ENCODE measurements around the gene DDX1. TPM values are rescaled to one million over a fixed set of nuclear protein-coding genes. Genes with fewer than 3 reads are reported as not detected.

Gene DDX1
- total RNA-seq, 1 donor, result 120 TPM

DNA sequence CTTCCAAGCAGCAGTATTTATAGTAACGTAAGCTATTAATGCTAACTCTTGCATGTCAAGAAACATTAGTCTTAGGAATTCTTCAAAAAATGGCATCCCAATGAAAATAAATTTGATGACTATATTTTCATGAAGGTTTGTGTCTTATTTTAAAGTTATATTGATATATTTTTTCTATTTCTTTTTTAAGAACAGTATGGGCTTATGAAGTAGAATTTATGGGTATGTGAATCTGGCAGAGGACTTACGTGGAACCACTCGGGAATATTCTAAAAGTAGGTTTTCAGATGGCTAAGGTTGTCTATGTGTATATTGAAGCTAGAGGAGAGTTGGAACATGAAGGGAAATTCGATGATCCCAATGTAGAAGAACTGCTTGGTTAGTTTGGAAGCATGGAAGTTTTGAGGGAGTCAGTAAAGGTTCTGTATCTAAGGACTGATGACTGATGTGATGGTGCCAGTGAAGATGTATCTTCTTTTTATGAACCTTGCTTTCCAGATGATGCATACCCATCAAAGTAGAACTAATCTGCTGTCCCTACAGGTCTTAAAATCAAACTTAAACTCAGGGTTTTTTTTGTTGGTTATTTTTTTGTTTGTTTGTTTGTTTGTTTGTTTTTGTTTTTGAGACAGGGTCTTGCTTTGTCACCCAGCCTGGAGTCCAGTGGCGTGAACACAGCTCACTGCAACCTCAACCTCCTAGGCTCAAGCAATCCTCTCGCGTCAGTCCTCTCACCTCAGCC, 39.5 kb downstream of the DDX1 start:
- TF ChIP-seq, protein P1, sequence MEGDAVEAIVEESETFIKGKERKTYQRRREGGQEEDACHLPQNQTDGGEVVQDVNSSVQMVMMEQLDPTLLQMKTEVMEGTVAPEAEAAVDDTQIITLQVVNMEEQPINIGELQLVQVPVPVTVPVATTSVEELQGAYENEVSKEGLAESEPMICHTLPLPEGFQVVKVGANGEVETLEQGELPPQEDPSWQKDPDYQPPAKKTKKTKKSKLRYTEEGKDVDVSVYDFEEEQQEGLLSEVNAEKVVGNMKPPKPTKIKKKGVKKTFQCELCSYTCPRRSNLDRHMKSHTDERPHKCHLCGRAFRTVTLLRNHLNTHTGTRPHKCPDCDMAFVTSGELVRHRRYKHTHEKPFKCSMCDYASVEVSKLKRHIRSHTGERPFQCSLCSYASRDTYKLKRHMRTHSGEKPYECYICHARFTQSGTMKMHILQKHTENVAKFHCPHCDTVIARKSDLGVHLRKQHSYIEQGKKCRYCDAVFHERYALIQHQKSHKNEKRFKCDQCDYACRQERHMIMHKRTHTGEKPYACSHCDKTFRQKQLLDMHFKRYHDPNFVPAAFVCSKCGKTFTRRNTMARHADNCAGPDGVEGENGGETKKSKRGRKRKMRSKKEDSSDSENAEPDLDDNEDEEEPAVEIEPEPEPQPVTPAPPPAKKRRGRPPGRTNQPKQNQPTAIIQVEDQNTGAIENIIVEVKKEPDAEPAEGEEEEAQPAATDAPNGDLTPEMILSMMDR (IDR thresholded peaks at IDR 0.05; ENCODE audit: insufficient read depth, low read depth, low read length), result no peak
- DNase-seq (ENCODE audit: low read depth), result no peak
- H3K4me3 ChIP-seq (ENCODE audit: low read depth, low read length), result no peak overlapping the region

DNA sequence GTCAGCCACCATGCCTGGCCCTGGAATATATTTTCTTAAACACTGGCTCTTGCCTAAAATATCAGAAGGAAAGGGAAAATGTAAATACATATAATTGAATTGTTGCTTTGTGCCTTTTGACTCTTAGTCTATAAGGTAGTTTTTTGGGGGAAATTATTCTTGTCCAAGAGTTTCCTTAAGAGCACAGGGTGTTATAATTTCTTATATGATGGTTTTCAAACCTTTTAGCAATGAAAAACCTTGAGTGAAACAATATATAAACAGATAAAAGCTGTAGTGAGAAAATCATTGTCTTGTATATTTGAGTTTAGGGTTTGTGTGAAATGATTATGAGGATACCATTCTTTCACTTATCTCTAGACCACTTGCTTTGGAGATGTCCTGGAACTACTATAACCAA, 40.2 kb downstream of the DDX1 start:
- TF ChIP-seq, protein P1 (IDR thresholded peaks at IDR 0.05; ENCODE audit: insufficient read depth, low read depth, low read length), result no peak

DNA sequence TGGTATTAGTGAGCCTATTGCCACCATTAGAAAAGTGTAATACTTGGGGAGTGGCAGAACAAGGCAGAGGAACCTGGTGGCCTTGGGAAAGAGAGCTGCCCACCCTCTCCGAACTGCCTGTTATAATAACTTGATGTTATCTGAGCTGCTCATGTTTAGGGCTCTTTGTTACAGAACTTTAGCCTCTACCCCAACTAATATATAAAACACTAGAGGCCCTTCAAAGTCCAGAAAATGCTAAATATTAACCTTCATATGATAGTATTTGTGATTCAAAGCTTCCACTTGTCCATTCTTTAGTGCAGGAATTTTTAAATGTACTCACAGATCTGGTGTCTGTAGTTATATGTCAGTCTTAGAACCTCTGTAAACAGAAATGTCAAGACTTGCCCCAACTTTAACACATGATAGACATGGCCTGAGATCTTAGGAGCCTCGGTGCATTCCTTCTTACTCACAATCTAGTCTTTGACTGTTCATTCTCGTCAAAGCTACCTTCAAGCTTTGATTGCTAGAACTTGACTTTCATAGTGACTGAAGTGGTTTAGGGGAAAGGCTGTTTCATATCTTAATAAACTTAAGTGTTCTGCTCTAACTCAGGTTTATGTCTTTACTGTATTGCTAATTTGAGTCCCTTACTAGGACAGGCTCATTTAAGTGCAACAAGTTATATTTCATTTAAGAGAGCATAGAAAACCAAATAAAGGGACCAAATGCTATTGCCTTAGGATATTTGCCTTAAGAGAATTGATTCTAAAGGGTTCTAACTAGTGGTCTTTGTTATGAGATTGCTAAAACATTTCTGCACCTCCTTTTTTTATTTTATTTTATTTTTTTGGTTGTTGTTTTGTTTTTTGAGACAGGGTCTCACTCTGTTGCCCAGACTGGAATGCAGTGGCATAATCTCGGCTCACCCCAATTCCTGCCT, 41.6 kb downstream of the DDX1 start:
- no peak for DNase-seq (ENCODE audit: low read depth)
- TF ChIP-seq, protein P1 (IDR thresholded peaks at IDR 0.05; ENCODE audit: insufficient read depth, low read depth, low read length), result no peak
- no peak overlapping the region for H3K4me3 ChIP-seq (ENCODE audit: low read depth, low read length)

More for the DNA sequence above, 40.2 kb downstream of the DDX1 start:
- DNase-seq (ENCODE audit: low read depth), result no peak
- H3K4me3 ChIP-seq (ENCODE audit: low read depth, low read length), result no peak overlapping the region

DNA sequence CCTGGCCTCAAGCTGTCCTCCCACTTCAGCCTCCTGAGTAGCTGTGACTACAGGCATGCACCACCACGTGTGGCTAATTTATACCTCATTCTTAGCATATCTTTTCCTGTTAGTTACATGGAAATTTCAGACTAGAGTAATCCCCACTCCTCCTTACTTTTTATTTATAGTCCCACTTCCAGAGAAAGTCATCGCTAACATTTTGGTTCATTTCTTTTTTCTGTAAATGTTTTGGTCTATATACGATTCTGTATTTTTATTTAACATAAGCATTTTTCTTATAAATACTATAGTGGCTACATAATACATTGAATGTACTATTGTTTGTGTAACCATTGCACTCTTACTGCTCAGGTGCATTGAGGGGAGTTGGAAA, 42.3 kb downstream of the DDX1 start:
- no peak overlapping the region for H3K4me3 ChIP-seq (ENCODE audit: low read depth, low read length)
- TF ChIP-seq, protein P1 (IDR thresholded peaks at IDR 0.05; ENCODE audit: insufficient read depth, low read depth, low read length), result no peak
- no peak for DNase-seq (ENCODE audit: low read depth)

DNA sequence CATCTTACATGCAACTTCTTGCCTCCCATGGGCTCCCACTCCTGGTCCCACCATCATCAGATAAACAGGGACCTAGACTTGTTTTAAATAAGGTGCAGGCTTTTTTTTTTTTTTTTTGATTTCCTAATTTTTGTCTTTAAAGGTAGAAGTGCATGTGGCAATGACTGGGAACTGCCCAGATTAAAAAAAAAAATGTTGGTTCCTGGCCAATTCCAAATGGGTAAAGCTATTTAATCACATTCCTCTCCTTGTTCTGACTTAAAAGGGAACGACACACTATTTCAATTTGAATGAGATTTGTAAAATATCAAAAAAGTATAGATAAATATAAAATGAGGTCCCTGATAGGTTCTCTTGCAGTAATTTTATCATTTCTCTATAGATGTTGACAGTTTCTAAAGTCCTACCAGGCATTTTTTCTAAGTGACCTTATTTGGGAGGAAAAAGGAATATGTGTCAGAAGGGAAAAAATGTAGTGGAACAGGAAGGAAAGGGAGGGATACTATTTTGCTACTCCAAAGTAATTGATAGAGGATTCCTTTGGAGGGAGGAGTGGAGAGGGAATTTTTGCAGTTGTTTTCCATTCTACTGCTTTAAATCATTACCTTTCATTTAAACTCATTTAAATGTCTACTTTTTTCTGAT, 43.3 kb downstream of the DDX1 start:
- peak; percentile 5 for DNase-seq (ENCODE audit: low read depth)
- TF ChIP-seq, protein P1 (IDR thresholded peaks at IDR 0.05; ENCODE audit: insufficient read depth, low read depth, low read length), result no peak

DNA sequence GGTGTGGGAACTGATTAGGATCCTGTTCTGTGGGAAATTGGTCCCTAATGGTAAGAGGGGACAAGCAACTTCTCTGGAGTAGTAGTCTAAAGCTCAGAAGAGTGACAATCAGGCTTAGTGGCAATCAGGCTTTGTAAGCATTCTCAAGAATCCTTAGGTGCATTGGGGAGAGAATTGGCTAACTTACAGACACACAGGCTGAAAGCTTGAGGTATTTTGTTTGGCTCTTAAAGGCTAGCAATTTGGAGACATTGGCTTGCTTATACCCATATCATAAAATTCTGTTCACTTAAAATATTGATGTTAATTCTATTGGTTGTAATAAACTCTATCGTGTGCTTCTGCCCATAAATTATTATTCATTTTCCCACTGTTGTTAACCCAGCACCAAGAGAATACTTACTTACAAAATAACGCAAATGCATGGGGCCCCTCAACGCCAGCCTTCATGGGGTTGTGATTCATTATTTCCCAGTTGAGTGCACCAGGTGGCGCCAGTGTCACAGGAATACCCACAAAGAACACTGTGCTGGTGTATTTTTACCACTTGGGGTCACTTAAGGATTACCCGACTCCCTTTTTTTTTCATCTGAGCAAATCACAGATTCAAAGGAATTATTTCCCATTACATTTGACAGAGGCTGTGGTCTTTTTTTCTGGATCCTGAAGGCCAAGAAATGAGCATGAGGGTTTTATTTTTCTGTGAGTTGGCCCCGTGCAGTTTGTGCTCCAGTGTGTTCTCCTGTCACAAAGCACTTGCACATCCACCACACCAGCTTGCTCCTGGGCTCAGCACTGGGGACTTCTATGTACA, 45.5 kb downstream of the DDX1 start:
- DNase-seq (ENCODE audit: low read depth), result peak; percentile 76
- H3K4me3 ChIP-seq (ENCODE audit: low read depth, low read length), result no peak overlapping the region
- TF ChIP-seq, protein P1 (IDR thresholded peaks at IDR 0.05; ENCODE audit: insufficient read depth, low read depth, low read length), result peak; percentile 90

More for the DNA sequence above, 43.3 kb downstream of the DDX1 start:
- no peak overlapping the region for H3K4me3 ChIP-seq (ENCODE audit: low read depth, low read length)
